HG03575 (cell line): ENCODE results near the gene CRISPLD2.
"Not testable (repeated sequence)": the region's sequence is repeated elsewhere in the genome, so short reads cannot be mapped to it uniquely, and the experiment has no call there.

Experiments
- ATAC-seq: cut with Tn5 transposase; IDR thresholded peaks from one replicate; pipeline ENCODE4 v1.9.1; 2021; ENCODE audit not compliant: unreplicated experiment, insufficient number of reproducible peaks, low FRiP score; ENCODE audit errors: extremely low read depth

CRISPLD2 gene

DNA sequence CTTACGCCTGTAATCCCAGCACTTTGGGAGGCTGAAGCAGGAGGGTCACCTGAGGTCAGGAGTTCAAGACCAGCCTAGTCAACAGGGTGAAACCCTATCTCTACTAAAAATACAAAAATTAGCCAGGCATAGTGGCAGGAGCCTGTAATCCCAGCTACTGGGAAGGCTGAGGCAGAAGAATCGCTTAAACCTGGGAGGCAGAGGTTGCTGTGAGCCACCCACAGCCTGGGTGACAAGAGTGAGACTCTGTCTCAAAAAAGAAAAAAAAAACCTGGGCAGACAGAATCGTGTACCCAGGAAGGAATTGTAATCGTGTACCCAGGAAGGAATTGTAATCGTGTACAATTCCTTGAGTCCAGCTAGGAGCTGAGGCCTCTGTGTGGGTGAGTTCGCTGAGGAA lies 118.8 kb downstream of the CRISPLD2 start:
- not testable (repeated sequence) for ATAC-seq

DNA sequence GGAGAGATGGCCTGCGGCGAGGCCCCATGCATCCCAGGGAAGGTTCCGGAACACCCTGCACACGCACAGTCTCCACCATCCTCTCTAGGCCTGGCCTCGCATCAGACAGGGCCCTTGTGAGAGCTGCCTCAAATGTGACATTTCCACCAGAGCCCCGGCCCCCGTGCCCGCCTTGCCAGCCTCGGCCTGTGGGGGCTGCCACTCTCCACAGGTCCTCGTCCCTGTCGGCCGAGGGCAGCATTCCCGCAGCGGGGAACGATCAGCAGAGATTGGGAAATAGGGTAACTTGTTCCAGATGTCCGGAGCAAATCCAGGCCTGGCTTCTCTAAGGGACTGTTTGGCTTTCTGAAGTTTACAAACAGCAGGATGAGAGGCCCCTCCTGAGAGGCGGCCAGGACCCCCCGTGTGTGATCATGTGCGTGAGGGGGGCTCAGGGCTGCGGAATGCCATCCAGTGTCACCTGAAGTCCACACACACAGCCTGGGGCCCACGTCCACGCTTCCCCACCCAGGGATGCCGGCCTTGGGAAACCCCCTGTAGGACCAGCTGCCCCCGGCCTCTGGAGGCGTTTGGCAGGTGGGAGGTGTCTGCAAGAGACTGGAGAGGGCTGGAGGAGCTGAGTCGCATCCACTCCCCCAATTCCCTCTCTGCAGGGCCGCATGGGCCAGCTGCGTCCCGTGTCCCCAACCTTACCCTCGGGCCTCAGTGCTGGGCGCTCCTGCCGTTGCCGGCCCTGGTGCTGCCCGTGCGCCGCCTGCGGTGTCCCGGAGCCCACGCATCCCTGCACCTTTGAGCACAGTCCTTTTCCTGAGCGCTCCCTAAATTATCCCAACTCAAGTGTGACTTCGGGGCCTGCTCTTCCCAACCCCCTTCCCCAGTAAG lies 121.1 kb downstream of the CRISPLD2 start:
- ATAC-seq, result no peak

DNA sequence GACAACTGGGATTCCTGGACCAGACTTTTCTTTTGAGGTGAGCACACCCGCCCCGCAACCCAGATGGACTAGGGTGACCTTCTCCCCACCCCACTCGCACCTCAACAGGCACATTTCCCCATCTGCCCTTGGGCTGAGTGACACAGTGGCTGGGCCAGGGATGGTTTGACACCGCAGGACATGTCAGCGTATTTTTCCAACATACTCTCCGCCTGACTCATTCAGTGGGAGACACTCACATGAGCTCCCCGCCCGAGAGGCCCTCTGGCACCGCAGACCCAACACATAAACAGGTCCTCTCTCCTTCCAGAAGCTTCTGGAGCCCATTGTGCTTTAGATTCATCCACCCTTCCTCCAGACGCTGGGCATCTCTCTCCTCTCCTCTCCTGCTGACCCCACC lies 122.1 kb downstream of the CRISPLD2 start:
- no peak for ATAC-seq

DNA sequence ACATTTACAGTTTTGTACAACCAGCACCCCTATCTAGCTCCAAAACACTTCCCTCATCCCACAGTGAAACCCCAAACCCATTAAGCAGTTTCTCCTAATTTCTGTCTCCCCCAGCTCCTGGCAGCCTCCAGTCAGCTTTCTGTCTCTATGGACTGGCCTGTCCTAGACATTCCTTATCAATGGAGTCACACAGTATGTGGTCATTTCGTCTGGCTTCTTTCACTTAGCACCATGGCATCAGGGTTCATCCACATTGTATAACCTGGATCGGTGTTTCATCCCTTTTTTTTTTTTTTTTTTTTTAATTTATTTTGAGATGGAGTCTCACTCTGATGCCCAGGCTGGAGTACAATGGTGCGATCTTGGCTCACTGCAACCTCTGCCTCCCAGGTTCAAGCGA lies 123.0 kb downstream of the CRISPLD2 start:
- no peak for ATAC-seq

DNA sequence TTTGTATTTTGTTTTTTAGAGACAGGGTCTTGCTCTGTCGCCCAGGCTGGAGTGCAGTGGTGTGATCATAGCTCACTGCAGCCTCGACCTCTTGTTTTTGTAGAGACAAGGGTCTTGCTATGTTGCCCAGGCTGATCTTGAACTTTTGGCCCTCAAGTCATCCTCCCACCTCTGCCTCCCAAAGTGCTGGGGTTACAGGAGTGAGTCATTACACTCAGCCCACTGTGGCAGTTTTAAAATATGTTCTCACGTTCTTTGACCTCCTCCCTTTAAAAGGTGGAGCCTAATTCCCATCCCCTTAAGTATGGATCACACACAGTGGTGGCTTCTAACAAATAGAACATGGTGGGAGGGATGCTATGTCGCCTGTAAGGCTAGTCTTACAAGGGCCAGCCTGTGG lies 123.8 kb downstream of the CRISPLD2 start:
- ATAC-seq, result no peak

DNA sequence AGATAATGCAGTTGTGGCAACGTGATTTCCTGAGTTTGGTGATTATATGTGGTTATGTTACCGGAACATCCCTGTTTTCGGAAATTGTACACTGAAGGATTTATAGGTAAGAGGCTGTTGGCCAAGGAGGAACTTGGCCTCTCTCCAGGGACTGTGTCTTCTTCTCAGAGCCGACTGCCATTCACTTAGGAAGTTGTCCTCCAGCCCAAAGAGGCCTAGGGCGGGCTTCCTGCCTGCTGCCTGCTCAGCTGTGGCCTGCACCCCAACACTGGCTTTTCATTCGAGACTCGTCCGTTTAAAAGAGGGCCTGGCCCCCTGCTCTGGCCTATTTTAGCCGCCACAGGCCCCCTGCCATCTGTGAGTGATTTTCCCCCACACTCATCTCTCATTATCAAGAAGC lies 127.2 kb downstream of the CRISPLD2 start:
- ATAC-seq, result no peak

DNA sequence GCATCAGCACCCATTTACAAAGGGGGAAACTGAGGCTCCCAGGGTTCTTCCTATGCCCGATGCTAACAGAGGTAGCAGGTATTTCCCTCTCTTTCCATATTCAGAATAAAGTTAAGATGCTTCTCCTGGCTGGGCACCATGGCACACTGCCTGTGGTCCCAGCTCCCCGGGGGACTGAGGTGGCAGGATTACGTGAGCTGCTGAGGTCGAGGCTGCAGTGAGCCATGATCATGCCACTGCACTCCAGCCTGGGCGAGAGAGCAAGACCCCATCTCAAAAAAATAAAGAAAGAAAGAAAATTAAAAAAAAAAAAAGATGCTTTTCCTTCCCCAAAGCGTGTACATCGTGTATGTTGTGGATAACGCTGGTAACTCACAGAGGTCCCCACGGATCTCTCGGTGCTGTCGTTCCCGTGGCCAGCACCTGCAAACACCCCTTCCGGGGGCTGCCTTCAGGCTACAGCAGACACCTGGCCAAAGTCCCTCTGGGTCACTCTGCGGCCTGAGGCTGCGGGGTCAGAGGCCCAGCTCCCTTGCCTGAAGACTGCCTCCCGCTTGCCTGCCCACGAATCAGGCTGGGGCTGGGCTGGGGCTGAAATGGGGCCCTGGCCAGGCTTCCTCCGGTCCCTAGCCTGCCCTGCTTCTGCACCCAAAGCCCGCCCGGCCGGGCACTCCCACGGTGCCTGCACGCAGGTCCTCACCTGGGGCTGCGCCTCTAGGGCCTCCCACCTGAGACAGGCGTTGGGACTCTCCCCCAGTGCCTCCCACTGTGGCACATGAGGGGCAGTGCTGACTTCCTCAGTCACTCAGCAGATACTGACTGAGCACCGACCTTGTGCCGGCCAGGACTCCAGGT lies 128.4 kb downstream of the CRISPLD2 start:
- ATAC-seq, result no peak

DNA sequence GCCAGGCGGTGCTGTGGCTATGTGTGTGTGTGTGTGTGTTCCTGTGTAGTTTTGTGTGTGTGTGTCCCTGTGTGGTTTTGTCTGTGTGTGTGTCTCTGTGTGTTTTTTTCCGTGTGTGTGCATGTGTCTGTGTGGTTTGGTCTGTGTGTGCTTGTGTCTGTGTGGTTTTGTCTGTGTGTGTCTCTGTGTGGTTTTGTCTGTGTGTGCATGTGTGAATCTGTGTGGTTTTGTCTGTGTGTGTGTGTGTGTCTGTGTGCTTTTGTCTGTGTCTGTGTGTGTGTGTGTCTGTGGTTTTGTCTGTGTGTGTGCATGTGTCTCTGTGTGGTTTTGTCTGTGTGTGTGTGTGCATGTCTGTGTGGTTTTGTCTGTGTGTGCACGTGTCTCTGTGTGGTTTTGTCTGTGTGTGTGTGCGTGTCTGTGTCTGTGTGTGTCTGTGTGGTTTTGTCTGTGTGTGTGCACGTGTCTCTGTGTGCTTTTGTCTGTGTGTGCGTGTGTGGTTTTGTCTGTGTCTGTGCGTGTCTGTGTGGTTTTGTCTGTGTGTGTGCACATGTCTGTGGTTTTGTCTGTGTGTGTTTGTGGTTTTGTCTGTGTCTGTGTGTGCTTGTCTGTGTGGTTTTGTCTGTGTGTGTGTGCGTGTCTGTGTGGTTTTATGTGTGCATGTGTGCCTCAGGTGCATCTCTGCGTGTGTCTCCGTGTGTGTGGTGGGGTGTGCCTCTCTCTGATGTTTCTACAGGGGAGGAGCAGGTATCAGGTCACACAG lies 129.2 kb downstream of the CRISPLD2 start:
- ATAC-seq, result no peak

DNA sequence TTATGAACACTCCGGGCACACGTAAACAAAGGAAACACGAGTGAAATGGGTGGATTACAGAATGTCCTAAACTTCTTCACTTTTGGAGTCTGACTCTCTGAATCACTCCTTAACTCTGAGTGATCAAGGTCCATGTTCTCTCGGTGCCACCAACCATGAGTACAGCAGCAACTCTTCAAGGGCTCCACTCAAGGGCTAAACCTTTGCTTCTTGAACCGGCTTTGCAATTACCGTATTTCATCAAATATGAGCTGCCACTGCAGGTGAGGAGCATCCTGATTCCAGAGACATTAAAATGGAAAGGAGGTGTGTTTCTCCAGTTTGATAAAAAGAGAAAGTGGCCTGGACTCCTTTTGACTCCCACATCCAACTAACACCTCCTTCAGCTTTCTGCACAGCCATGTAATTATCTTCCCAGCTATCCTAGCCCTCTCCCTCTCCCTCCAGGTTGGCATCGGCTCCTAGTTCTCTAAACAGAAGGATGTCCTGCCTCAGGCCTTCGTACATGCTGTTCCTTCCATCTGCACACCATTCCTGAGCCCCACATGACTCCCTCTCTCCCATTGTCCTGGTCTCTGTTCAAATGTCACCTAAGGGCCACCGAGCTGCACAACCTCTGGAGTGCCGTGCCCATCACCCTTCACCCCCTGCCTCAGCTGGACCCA lies 130.1 kb downstream of the CRISPLD2 start:
- no peak for ATAC-seq

DNA sequence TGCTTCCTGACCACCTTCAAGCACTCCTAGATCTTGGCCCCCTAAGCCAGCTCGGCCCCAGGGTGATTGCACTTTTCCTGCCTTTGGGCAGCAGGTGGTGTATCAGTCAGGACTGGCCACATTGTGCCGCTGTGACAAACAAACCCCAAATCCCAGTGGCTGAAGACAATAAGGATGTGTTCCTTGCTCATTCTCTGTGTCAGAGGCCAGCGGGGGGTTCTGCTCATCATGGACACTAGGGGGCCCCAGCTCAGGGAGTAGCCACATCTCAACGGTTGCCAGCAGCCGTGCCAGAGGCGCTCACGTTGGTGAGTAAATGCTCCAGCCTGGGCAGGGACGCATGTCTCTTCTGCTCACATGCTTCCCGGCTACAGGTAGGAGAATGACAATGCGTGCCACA lies 131.1 kb downstream of the CRISPLD2 start:
- no peak for ATAC-seq

DNA sequence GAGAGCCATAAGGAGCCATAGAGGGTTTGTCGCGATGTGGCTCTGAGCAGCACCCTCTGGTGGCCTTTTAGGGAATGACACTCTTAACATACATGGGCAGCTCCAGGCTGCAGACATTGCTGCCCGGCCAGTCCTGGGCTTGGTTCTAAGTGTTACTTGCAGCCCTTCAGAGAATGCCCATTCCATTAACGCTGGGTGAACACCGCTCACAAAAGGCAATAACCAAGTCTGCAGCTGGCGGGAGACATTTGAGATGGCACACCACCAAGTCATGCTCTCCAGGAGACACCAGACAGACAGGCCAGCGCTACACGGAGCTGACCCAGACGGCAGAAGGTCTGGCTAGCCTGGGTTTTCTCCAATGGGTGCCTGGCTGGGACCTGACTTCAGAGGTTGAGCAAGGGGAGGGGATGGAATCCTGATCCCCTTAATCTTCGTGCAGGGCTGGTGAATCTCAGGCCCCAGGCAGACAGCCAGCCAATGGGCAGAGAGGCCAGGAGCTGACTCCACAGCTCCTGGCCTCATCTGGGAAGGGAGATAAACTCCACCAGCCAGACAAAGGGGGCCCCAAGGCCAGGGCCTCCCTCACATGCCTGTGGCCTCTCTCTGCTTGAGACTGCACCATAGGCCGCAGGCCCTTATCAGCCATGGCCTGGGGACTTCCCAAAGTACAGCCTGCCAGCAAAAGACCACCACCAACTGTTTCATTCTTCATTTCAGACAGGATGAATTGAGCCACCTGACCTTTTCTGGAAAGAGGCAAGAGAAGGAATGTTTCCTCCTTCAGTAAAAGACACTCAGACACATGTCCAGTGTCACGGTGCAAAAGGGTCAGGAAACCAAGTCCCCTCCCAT lies 132.8 kb downstream of the CRISPLD2 start:
- no peak for ATAC-seq

DNA sequence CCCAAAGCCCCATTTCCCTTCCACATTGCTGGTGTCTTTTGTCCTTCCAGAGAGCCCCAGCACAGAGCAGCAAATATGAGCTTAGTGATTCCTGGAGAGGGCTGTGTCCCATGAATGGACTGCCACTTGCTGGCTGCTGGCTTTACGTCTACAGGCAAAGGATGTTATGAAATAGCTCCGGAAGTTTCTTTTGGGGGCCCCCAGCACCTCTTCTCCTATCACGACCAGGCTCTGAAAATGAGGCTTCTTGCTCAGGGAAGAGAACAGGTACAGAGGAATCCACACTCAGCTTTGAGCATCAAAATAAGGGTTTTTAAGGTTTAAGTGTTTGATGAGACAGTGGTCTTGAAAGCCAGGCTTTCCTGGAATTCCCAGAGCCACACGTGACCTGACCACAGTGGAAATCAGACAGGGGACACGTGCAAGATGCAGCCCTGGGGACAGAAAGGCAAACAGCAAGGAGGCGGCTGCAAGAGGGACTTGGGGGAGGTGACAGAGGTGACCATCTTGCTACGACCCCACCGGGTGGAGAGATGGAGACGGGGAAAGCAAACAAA lies 133.5 kb downstream of the CRISPLD2 start:
- ATAC-seq, result no peak

DNA sequence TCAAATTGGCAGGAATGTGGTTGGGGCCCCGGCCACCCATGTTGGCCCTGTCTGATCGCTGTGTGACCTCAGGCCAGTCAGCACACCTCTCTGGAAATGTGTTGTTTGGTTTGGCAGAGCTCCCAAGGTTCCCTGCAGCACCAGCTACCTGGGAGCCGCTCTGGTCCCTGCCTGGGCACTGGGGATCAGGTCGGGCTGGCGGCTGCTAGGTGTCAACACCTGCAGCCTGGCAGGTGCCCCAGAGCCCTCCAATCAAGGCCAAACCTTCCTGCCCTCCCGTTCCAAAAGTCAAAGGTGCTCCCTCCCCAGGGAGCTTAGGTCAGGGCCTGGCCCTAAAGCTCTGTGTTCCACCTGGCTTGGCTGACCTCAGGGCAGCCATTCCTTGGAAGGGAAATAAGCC lies 135.6 kb downstream of the CRISPLD2 start:
- no peak for ATAC-seq

DNA sequence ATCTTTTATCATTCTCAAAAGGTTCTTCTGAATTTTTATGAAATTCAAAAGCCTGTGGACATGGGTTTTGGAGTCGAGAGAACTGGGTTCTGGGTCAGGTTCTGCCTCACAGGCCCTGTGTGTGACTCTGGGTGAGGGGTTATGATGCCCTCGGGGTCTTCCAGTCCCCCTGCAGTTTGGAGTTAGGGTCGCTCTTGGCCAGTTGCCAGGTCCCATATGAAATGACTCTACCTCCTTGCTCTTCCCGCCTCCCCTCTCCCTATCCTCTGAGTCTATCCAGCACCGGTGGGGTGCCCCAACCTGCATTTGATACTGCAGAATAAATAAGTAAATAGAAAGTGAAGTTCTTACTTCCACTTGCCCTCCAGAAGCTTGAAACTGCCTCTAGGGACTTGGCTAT lies 137.4 kb downstream of the CRISPLD2 start:
- ATAC-seq, result no peak

DNA sequence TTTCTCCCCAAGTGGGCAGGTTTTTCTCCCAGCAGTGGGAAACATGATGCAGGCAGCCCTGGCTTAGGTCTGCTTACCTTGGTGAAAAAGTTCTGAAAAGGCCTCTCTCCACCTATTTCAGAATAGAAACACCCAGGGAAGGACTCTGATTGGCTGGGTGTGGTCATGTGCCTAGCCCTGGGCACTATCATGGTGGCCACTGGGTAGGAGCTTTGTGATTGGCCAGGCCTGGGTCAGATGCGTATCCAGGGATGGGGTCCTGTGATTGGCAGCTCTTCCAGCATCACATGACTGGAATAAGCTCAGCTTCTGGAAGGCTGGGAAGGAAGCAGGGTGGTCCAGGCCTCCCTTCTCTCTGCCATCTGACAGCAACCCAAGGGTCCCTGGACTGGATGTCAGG lies 138.0 kb downstream of the CRISPLD2 start:
- no peak for ATAC-seq
